Measurements from ENCODE around the gene UCK2.

Gene UCK2

DNA sequence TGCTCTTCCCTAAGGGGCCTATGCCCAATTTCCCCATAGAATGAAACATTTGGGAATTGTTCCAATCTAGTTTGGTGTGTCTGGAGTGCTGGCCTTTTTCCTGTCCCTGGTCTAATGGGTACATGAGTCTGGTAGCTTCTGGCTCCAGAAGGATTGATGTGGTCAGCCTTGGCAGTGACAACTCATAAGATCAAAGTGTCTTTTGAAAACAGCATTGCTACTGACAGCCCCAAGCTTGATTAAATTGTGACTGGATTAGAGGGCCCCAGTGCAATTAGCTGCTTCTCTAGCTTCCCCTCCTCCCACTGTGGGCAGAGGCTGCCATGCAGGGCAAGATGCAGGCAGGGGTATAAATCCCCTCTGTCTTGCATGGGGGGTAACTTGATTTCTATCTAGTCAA lies 130.9 kb downstream of the UCK2 start:
- no peak for DNase-seq (ENCODE audit: low spot score)
- TF ChIP-seq, protein P1, sequence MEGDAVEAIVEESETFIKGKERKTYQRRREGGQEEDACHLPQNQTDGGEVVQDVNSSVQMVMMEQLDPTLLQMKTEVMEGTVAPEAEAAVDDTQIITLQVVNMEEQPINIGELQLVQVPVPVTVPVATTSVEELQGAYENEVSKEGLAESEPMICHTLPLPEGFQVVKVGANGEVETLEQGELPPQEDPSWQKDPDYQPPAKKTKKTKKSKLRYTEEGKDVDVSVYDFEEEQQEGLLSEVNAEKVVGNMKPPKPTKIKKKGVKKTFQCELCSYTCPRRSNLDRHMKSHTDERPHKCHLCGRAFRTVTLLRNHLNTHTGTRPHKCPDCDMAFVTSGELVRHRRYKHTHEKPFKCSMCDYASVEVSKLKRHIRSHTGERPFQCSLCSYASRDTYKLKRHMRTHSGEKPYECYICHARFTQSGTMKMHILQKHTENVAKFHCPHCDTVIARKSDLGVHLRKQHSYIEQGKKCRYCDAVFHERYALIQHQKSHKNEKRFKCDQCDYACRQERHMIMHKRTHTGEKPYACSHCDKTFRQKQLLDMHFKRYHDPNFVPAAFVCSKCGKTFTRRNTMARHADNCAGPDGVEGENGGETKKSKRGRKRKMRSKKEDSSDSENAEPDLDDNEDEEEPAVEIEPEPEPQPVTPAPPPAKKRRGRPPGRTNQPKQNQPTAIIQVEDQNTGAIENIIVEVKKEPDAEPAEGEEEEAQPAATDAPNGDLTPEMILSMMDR (IDR thresholded peaks at IDR 0.05; ENCODE audit: borderline replicate concordance, control extremely low read depth, extremely low read depth, insufficient read depth, missing control alignments): no peak
- in situ Hi-C loops (cut with MboI; ENCODE audit: low sequenced_read_pairs, unreplicated experiment): no loop called here

DNA sequence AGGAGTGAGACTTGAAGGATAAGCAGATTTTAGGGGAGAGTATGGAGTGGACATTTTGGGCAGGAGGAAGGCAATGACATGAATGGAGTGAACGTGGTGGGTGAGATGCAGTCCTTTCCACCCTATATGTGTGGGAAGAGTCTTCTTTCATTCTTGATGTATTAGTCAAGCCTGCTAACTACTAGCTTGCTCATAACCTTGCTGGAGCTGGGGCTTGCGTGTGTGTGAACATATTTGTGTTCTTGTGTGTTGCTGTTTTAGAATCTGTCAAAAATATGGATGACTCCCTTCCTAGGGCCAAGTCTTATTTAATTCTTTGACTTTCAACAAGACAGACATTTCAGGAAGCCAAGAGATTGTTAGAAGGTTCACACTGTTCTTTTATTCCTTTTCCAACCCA lies 132.7 kb downstream of the UCK2 start:
- in situ Hi-C loops (cut with MboI; ENCODE audit: low sequenced_read_pairs, unreplicated experiment): no loop called here
- TF ChIP-seq, protein P1 (IDR thresholded peaks at IDR 0.05; ENCODE audit: borderline replicate concordance, control extremely low read depth, extremely low read depth, insufficient read depth, missing control alignments): no peak
- no peak for DNase-seq (ENCODE audit: low spot score)

DNA sequence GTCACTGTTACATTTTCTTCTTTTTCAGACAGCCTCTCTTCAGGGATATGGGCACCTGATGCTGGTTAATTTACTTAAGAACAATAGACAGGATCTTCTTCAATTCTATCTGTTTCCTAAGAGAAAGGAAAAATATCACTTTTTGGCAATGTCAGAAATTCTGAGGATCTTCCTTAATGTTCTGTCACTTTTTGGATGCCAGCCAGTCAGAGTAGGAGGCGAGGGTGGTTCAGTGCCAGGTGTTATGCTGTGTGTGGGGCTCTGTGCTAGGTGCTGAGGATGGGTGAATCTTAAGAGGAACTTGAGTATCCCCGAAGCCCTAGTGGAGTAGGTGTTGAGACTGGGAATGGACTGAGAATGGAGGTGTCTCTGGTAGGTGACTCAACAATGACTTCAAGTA lies 133.5 kb downstream of the UCK2 start:
- in situ Hi-C loops (cut with MboI; ENCODE audit: low sequenced_read_pairs, unreplicated experiment): no loop called here
- TF ChIP-seq, protein P1 (IDR thresholded peaks at IDR 0.05; ENCODE audit: borderline replicate concordance, control extremely low read depth, extremely low read depth, insufficient read depth, missing control alignments): no peak
- DNase-seq (ENCODE audit: low spot score): no peak

Measured in GM13976 (cell line).